ENCODE results near the gene SRRM3.
"Not testable (repeated sequence)": the region's sequence is repeated elsewhere in the genome, so short reads cannot be mapped to it uniquely, and the experiment has no call there.

The SRRM3 gene

GRCh38 chr7:76230214-76230613 lies 28.5 kb downstream of the SRRM3 start:
- DNase-seq, result no peak

GRCh38 chr7:76231071-76231470 lies 29.4 kb downstream of the SRRM3 start:
- no peak for ATAC-seq
- DNase-seq, result no peak

More at GRCh38 chr7:76230214-76230613, 28.5 kb downstream of the SRRM3 start:
- ATAC-seq, result no peak

- no peak for ATAC-seq
Observed at GRCh38 chr7:76231583-76231982, 29.9 kb downstream of the SRRM3 start.

GRCh38 chr7:76232698-76233097 lies 31.0 kb downstream of the SRRM3 start:
- ATAC-seq (no peak), DNase-seq (no peak)

More at GRCh38 chr7:76231583-76231982, 29.9 kb downstream of the SRRM3 start:
- DNase-seq, result no peak

- ATAC-seq (no peak), DNase-seq (no peak)
Observed at GRCh38 chr7:76233538-76234281, 32.0 kb downstream of the SRRM3 start.

- DNase-seq, result no peak
- no peak for ATAC-seq
Observed at GRCh38 chr7:76234282-76234584, 32.5 kb downstream of the SRRM3 start.

GRCh38 chr7:76234931-76235441 lies 33.3 kb downstream of the SRRM3 start:
- peak; percentile 89 for ATAC-seq
- DNase-seq, result peak; percentile 86

GRCh38 chr7:76236224-76236623 lies 34.5 kb downstream of the SRRM3 start:
- DNase-seq (no peak), ATAC-seq (no peak)

GRCh38 chr7:76238326-76238725 lies 36.6 kb downstream of the SRRM3 start:
- no peak for DNase-seq
- ATAC-seq, result no peak

- no peak for DNase-seq
- no peak for ATAC-seq
Observed at GRCh38 chr7:76241141-76241540, 39.4 kb downstream of the SRRM3 start.

GRCh38 chr7:76242517-76243063 lies 40.9 kb downstream of the SRRM3 start:
- ATAC-seq, DNase-seq: not testable (repeated sequence)

GRCh38 chr7:76244781-76245391 lies 43.2 kb downstream of the SRRM3 start:
- DNase-seq (no peak), ATAC-seq (no peak)

- no peak for ATAC-seq
- DNase-seq, result no peak
Observed at GRCh38 chr7:76246804-76247389, 45.2 kb downstream of the SRRM3 start.

GRCh38 chr7:76247938-76248337 lies 46.2 kb downstream of the SRRM3 start:
- no peak for DNase-seq
- no peak for ATAC-seq

- DNase-seq (no peak), ATAC-seq (no peak)
Observed at GRCh38 chr7:76252021-76252420, 50.3 kb downstream of the SRRM3 start.

GRCh38 chr7:76254781-76255180 lies 53.1 kb downstream of the SRRM3 start:
- ATAC-seq (no peak), DNase-seq (no peak)

- ATAC-seq, result peak; percentile 47
- DNase-seq, result no peak
Observed at GRCh38 chr7:76257973-76258372, 56.3 kb downstream of the SRRM3 start.

- no peak for DNase-seq
- ATAC-seq, result no peak
Observed at GRCh38 chr7:76259124-76260093, 57.7 kb downstream of the SRRM3 start.

- DNase-seq, result peak; percentile 61
- peak; percentile 67 for ATAC-seq
Observed at GRCh38 chr7:76260171-76260703, 58.5 kb downstream of the SRRM3 start.

- ATAC-seq (no peak), DNase-seq (no peak)
Observed at GRCh38 chr7:76261329-76261728, 59.6 kb downstream of the SRRM3 start.

- ATAC-seq, result no peak
- DNase-seq, result no peak
Observed at GRCh38 chr7:76261931-76262330, 60.2 kb downstream of the SRRM3 start.
